SIG-M5 treated with dmso at 0.1 percent for 504 hours (cell line): ENCODE results near the gene AARS1.
"Not testable (repeated sequence)": the region's sequence is repeated elsewhere in the genome, so short reads cannot be mapped to it uniquely, and the experiment has no call there.

Experiments
- DNase-seq: peaks from one replicate; lab custom pipeline; 2025; ENCODE audit not compliant: unreplicated experiment; lab: John Stamatoyannopoulos, UW

The AARS1 gene

GRCh38 chr16:70225430-70225829, 63.9 kb downstream of the AARS1 start:
- DNase-seq: not testable (repeated sequence)

GRCh38 chr16:70224645-70225044, 64.7 kb downstream of the AARS1 start:
- not testable (repeated sequence) for DNase-seq

GRCh38 chr16:70223971-70224513, 65.3 kb downstream of the AARS1 start:
- not testable (repeated sequence) for DNase-seq

DNA sequence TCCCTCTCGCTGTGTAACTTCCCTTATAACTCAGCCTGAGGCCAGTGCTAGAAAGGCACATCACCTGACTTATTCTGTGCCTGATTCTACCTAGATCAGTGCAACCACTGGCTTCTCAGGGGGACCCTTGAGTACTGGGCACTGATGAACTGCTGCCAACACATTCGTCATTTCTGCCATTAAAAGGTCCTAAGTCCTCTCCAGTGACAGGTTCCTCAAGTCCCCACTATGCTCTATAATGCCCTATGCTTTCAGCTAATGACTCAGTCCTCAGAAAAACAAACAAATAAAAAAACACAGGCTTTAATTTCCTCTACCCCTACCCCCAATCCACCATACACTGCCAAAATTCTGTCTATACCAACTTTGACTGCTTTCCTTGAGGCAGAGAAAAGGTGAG, 66.1 kb downstream of the AARS1 start:
- DNase-seq: not testable (repeated sequence)

GRCh38 chr16:70222574-70222973, 66.7 kb downstream of the AARS1 start:
- not testable (repeated sequence) for DNase-seq

GRCh38 chr16:70218586-70218985, 70.7 kb downstream of the AARS1 start:
- DNase-seq: not testable (repeated sequence)

GRCh38 chr16:70206382-70206781, 82.9 kb downstream of the AARS1 start:
- not testable (repeated sequence) for DNase-seq

DNA sequence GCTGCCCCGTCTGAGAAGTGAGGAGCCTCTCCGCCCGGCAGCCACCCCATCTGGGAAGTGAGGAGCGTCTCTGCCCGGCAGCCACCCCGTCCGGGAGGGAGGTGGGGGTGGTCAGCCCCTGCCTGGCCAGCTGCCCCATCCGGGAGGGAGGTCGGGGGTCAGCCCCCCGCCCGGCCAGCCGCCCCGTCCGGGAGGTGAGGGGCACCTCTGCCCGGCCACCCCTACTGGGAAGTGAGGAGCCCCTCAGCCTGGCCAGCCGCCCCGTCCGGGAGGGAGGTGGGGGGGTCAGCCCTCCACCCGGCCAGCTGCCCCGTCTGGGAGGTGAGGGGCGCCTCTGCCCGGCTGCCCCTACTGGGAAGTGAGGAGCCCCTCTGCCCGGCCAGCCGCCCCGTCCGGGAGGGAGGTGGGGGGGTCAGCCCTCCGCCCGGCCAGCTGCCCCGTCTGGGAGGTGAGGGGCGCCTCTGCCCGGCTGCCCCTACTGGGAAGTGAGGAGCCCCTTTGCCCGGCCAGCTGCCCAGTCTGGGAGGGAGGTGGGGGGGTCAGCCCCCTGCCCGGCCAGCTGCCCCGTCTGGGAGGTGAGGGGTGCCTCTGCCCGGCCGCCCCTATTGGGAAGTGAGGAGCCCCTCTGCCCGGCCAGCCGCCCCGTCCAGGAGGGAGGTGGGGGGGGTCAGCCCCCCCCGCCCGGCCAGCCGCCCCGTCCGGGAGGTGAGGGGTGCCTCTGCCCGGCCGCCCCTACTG, 84.5 kb downstream of the AARS1 start:
- not testable (repeated sequence) for DNase-seq

- DNase-seq: not testable (repeated sequence)
These were observed 85.3 kb downstream of the AARS1 start for GRCh38 chr16:70204010-70204409.

GRCh38 chr16:70203508-70203907, 85.8 kb downstream of the AARS1 start:
- DNase-seq: not testable (repeated sequence)
